ENCODE results near the gene NR2C2AP. TPM values are rescaled to one million over a fixed set of nuclear protein-coding genes. Genes with fewer than 3 reads are reported as not detected.

Gene NR2C2AP
- total RNA-seq, 1 experiment from 2014 or later = 25.7 TPM

DNA sequence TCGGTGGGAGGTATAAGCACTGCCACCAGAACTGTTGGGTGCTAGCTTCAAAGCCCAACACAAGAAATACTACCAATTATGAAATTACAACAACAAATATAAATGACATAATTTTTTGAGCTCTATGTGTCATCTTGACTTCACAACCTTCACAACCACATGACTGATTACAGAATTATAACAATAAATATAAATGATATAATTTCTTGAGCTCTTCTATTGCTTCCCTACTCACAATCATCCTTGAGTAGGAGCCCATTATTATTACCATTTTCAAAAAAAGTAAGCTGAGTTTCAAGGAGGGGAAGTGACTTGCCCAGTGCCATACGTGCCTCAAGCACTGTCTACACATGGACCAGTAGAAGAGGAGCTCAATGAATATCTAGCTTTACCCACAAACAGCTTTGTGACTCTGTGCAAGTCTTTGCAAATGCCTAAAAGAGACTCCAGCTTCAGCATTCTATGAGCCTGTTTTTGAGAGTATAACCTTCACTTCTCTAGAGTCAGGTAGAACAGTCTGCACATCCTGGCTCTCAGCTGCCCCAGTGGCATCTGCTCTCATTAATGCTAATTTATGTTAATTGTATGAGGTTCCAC lies 31.1 kb upstream of the NR2C2AP start:
- TF ChIP-seq, protein P1, sequence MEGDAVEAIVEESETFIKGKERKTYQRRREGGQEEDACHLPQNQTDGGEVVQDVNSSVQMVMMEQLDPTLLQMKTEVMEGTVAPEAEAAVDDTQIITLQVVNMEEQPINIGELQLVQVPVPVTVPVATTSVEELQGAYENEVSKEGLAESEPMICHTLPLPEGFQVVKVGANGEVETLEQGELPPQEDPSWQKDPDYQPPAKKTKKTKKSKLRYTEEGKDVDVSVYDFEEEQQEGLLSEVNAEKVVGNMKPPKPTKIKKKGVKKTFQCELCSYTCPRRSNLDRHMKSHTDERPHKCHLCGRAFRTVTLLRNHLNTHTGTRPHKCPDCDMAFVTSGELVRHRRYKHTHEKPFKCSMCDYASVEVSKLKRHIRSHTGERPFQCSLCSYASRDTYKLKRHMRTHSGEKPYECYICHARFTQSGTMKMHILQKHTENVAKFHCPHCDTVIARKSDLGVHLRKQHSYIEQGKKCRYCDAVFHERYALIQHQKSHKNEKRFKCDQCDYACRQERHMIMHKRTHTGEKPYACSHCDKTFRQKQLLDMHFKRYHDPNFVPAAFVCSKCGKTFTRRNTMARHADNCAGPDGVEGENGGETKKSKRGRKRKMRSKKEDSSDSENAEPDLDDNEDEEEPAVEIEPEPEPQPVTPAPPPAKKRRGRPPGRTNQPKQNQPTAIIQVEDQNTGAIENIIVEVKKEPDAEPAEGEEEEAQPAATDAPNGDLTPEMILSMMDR (conservative IDR thresholded peaks at IDR 0.05) = no peak
- TF ChIP-seq EZH2 (IDR thresholded peaks at IDR 0.05; ENCODE audit: low read depth) = no peak
- H3K4me2 ChIP-seq = no peak overlapping the region
- ChIA-PET CTCF (no interaction called here), POLR2A (ENCODE audit: unreplicated experiment) (no interaction called here)
- DNase-seq = no peak
- no peak overlapping the region for H2AFZ ChIP-seq
- no peak overlapping the region for H3K4me3 ChIP-seq
- H3K36me3 ChIP-seq (ENCODE audit: low read depth) = no peaks in the 10 kb centered on the region
- H3F3A ChIP-seq (ENCODE audit: insufficient read depth, low read depth) = no peaks in the 10 kb centered on the region
- no peaks in the 10 kb centered on the region for H4K20me1 ChIP-seq (ENCODE audit: insufficient read depth)
- no peaks in the 10 kb centered on the region for H3K4me1 ChIP-seq (replicated peaks; ENCODE audit: insufficient read depth)
- no TSS peak for BruUV-seq (replicated peaks)
- H3K79me2 ChIP-seq (ENCODE audit: low read depth) = no peaks in the 10 kb centered on the region
- intact Hi-C loops (cut with micrococcal nuclease; ENCODE audit: unreplicated experiment) = no loop called here
- H3K9me3 ChIP-seq (ENCODE audit: insufficient read depth, low read depth) = peaks cover 12% of the 10 kb centered on the region; the same call in 1 of the 2 replicates
- no peaks in the 10 kb centered on the region for H3K9me2 ChIP-seq (ENCODE audit: insufficient read depth)
- H3K27me3 ChIP-seq (ENCODE audit: insufficient read depth, low read depth) = peaks cover 48% of the 10 kb centered on the region
- H3K27ac ChIP-seq = no peak overlapping the region

DNA sequence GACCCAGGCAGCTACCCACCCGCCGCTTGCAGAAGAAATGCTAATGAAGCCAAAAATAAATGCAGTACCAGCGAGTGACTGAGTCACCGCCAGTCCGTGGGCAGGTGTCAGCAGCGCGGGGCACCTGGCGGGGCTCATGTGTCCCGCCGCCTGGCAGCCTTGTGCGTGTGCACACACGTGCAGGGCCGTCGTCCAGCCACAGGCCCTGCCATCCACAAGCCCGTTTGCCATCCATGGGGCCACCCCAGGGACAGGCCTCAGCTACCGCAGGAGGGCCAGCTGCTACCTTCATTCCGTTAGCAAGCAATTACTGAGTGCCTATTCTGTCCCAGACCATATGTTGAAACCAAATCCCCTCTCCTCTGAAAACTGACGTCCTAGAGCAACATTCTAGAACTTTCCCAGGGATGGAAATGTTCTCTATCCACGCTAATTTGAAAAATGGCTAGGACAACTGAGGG lies 29.1 kb upstream of the NR2C2AP start:
- Histone ChIP-seq H3K36me3 (ENCODE audit: low read depth) (no peaks in the 10 kb centered on the region), H3K79me2 (ENCODE audit: low read depth) (no peaks in the 10 kb centered on the region), H3K4me1 (replicated peaks; ENCODE audit: insufficient read depth) (no peaks in the 10 kb centered on the region), H3K27me3 (ENCODE audit: insufficient read depth, low read depth) (peaks cover 59% of the 10 kb centered on the region), H4K20me1 (ENCODE audit: insufficient read depth) (no peaks in the 10 kb centered on the region), H3K27ac (no peak overlapping the region), H3K4me3 (no peak overlapping the region), H3F3A (ENCODE audit: insufficient read depth, low read depth) (no peaks in the 10 kb centered on the region), H3K4me2 (no peak overlapping the region), H2AFZ (no peak overlapping the region), H3K9me3 (ENCODE audit: insufficient read depth, low read depth) (peaks cover 12% of the 10 kb centered on the region; the same call in 1 of the 2 replicates), H3K9me2 (ENCODE audit: insufficient read depth) (no peaks in the 10 kb centered on the region)
- DNase-seq = no peak
- intact Hi-C loops (cut with micrococcal nuclease; ENCODE audit: unreplicated experiment) = no loop called here
- POLR2A ChIA-PET (ENCODE audit: unreplicated experiment) = no interaction called here
- TF ChIP-seq, protein P1 (conservative IDR thresholded peaks at IDR 0.05) = no peak
- TF ChIP-seq EZH2 (IDR thresholded peaks at IDR 0.05; ENCODE audit: low read depth) = no peak
- BruUV-seq (replicated peaks) = no TSS peak
- CTCF ChIA-PET = no interaction called here

DNA sequence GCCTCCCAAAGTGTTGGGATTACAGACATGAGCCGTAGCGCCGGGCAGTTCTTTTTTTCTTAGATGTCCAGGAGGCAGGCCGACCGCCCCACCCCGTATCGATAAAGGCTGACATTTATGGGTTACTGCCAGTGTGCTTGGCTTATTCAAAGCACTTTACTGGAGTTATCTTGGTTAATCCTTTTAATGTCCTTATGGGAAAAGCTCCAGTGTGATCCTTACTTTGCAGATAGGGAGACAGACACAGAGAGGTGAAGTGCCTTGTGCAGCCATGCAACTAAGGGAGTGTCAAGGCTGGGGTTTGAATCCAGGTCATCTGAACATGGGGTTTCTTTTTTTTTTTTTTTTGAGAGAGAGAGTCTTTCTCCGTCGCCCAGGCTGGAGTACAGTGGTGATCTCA lies 27.8 kb upstream of the NR2C2AP start:
- POLR2A ChIA-PET (ENCODE audit: unreplicated experiment) = no interaction called here
- BruUV-seq (replicated peaks) = no TSS peak
- H3K4me3 ChIP-seq = no peak overlapping the region
- no peak overlapping the region for H3K27ac ChIP-seq
- intact Hi-C loops (cut with micrococcal nuclease; ENCODE audit: unreplicated experiment) = no loop called here
- no peak overlapping the region for H3K4me2 ChIP-seq
- peaks cover 12% of the 10 kb centered on the region; the same call in 1 of the 2 replicates for H3K9me3 ChIP-seq (ENCODE audit: insufficient read depth, low read depth)
- H3K4me1 ChIP-seq (replicated peaks; ENCODE audit: insufficient read depth) = no peaks in the 10 kb centered on the region
- H3K9me2 ChIP-seq (ENCODE audit: insufficient read depth) = no peaks in the 10 kb centered on the region
- H4K20me1 ChIP-seq (ENCODE audit: insufficient read depth) = no peaks in the 10 kb centered on the region
- no peak overlapping the region for H2AFZ ChIP-seq
- TF ChIP-seq EZH2 (IDR thresholded peaks at IDR 0.05; ENCODE audit: low read depth) = no peak
- no peaks in the 10 kb centered on the region for H3F3A ChIP-seq (ENCODE audit: insufficient read depth, low read depth)
- DNase-seq = no peak
- no peaks in the 10 kb centered on the region for H3K36me3 ChIP-seq (ENCODE audit: low read depth)
- CTCF ChIA-PET = interaction anchor here (0.6 kb wide), 1 partner anchor 1132 kb away, joined by 6 read pairs; no protein-coding TSS in a partner anchor
- H3K79me2 ChIP-seq (ENCODE audit: low read depth) = no peaks in the 10 kb centered on the region
- H3K27me3 ChIP-seq (ENCODE audit: insufficient read depth, low read depth) = peaks cover 72% of the 10 kb centered on the region

DNA sequence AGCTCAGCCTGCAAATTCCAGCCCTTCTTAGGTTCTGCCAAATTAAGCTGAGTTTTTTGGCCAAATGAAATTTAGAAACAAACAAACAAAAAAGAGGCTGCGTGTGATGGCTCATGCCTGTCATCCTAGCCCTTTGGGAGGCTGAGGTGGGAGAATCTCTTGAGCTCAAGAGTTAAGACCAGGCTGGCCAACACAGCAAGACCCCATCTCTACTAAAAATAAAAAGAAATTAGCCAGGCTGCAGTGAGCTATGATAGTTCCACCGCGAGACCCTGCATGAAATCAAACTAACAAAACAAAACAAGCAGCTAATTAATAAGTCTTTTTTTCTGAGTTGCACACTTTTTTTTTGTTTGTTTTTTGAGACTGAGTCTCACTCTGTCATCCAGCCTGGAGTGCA lies 26.5 kb upstream of the NR2C2AP start:
- Histone ChIP-seq H3F3A (ENCODE audit: insufficient read depth, low read depth) (no peaks in the 10 kb centered on the region), H2AFZ (no peak overlapping the region), H3K9me3 (ENCODE audit: insufficient read depth, low read depth) (peaks cover 8% of the 10 kb centered on the region; the same call in 1 of the 2 replicates), H3K9me2 (ENCODE audit: insufficient read depth) (no peaks in the 10 kb centered on the region), H3K36me3 (ENCODE audit: low read depth) (no peaks in the 10 kb centered on the region), H3K27ac (no peak overlapping the region), H3K4me1 (replicated peaks; ENCODE audit: insufficient read depth) (no peaks in the 10 kb centered on the region), H3K79me2 (ENCODE audit: low read depth) (no peaks in the 10 kb centered on the region), H3K4me2 (no peak overlapping the region), H3K4me3 (no peak overlapping the region), H4K20me1 (ENCODE audit: insufficient read depth) (no peaks in the 10 kb centered on the region), H3K27me3 (ENCODE audit: insufficient read depth, low read depth) (peaks cover 85% of the 10 kb centered on the region)
- BruUV-seq (replicated peaks) = no TSS peak
- DNase-seq = no peak
- POLR2A ChIA-PET (ENCODE audit: unreplicated experiment) = no interaction called here
- intact Hi-C loops (cut with micrococcal nuclease; ENCODE audit: unreplicated experiment) = no loop called here
- TF ChIP-seq, protein P1 (conservative IDR thresholded peaks at IDR 0.05) = no peak
- TF ChIP-seq EZH2 (IDR thresholded peaks at IDR 0.05; ENCODE audit: low read depth) = no peak
- CTCF ChIA-PET = no interaction called here

All from PC-9 (cell line).